Measurements from ENCODE around the gene HHAT.

HHAT gene

GRCh38 chr1:210516697-210517459 lies 188.2 kb downstream of the HHAT start:
- Mint-ChIP-seq H3K4me3 (no peak overlapping the region), H3K27me3 (no peaks in the 10 kb centered on the region), H3K36me3 (ENCODE audit: insufficient read depth) (no peaks in the 10 kb centered on the region), H3K4me1 (ENCODE audit: low read depth in 2 of 2) (no peaks in the 10 kb centered on the region), H3K27ac (no peak overlapping the region), H3K9me3 (peaks cover 0 to 2% of the 10 kb centered on the region in 2 donors)
- DNase-seq (no peak), ATAC-seq (replicated peaks) (no peak)

- H3K27ac Mint-ChIP-seq, result no peak overlapping the region
- ATAC-seq (replicated peaks) (no peak), DNase-seq (no peak)
- no peak overlapping the region for H3K4me3 Mint-ChIP-seq
- peaks cover 0 to 3% of the 10 kb centered on the region in 2 donors for H3K4me1 Mint-ChIP-seq (ENCODE audit: low read depth in 2 of 2)
- H3K27me3 Mint-ChIP-seq, result no peaks in the 10 kb centered on the region
- H3K9me3 Mint-ChIP-seq, result no peaks in the 10 kb centered on the region
- H3K36me3 Mint-ChIP-seq (ENCODE audit: insufficient read depth), result peaks cover 4% of the 10 kb centered on the region
Measured at GRCh38 chr1:210523830-210524229, 195.1 kb downstream of the HHAT start.

DNA sequence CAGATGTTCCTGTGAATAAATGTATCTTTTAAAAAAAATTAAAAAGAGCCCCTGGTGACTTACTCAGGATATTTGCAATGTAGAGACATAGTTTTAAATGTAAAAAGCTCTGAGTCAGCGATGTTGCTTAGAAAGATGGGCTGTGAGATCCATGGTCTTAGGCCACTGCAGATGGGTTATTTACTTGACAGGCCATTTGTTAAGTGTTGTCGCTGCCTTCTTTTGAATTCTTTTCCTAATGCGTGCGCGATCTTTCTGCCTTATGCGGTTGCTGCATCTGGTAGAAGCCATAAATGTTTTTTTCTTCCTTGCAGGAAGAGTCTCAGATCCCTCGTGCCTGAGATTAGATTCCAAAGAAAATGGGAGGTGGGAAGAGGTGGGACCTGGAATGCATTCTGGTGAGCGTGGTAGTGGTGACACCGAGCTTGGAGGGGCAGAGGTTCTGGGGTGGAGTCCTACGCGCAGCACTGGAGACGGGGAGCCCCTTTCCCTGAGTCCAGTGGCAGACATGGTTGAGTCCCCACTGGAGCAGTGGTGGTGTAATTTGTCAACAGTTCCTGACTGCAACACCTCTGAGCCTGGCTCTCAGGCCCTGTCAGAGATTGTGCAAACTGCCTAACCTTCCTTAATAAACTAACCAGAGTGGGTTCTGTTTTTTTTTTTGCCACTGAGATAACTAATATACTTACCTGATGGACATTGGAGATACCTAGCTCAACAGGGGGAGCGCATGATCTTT lies 197.2 kb downstream of the HHAT start:
- Mint-ChIP-seq H3K9me3 (no peaks in the 10 kb centered on the region), H3K36me3 (ENCODE audit: insufficient read depth) (peaks cover 4% of the 10 kb centered on the region), H3K4me3 (no peak overlapping the region), H3K27ac (no peak overlapping the region), H3K4me1 (ENCODE audit: low read depth in 2 of 2) (peaks cover 0 to 3% of the 10 kb centered on the region in 2 donors), H3K27me3 (no peaks in the 10 kb centered on the region)
- ATAC-seq (replicated peaks) (no peak), DNase-seq (no peak)

DNA sequence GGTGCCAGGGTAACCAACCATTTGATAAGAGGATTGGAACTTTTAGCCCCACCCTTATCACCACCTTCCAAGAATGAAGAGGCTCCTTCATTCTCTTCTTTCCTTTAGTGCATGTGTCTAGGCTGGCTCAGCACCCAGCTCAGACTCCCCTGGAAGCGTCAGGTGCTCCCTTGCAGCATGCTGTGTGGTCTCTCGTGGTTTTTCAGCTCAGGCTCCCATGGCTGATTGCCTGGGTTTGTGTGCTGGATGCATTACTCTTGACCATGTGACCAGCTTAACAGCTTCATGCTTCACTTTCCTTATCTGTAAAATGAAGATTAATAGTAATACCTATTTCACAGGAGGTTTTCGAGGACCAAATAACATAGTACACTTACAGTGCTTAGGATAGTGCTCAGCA lies 198.4 kb downstream of the HHAT start:
- Mint-ChIP-seq H3K27me3 (no peaks in the 10 kb centered on the region), H3K9me3 (no peaks in the 10 kb centered on the region)
- ATAC-seq (replicated peaks), result no peak

GRCh38 chr1:210531475-210532222 lies 202.9 kb downstream of the HHAT start:
- DNase-seq (no peak), ATAC-seq (replicated peaks) (no peak)
- Mint-ChIP-seq H3K36me3 (ENCODE audit: insufficient read depth) (no peaks in the 10 kb centered on the region), H3K27me3 (no peaks in the 10 kb centered on the region), H3K27ac (no peak overlapping the region), H3K4me3 (no peak overlapping the region), H3K9me3 (no peaks in the 10 kb centered on the region), H3K4me1 (ENCODE audit: low read depth in 2 of 2) (no peaks in the 10 kb centered on the region)

More for the DNA sequence above, 198.4 kb downstream of the HHAT start:
- no peak for DNase-seq
- Mint-ChIP-seq H3K27ac (no peak overlapping the region), H3K4me1 (ENCODE audit: low read depth in 2 of 2) (peaks cover 0 to 3% of the 10 kb centered on the region in 2 donors), H3K4me3 (no peak overlapping the region), H3K36me3 (ENCODE audit: insufficient read depth) (peaks cover 4% of the 10 kb centered on the region)

DNA sequence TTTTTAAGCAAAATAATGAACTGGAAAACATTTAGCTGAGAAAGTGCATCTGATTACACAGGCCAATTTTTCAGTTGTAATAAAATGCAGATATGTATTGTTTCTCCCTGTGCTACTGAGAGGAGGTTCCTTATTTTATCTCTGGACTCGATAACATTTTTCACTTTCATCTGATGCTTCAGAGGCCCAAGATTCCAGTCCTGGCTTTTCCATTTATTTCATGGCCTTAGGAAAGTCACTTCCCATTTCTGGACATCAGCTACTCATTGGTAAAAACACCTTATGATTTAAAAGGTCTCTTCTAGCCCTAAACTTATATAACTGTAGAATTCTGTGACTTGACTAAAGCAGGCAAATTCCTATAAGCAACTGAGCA lies 203.5 kb downstream of the HHAT start:
- Mint-ChIP-seq H3K36me3 (ENCODE audit: insufficient read depth) (no peaks in the 10 kb centered on the region), H3K4me1 (ENCODE audit: low read depth in 2 of 2) (no peaks in the 10 kb centered on the region), H3K27me3 (no peaks in the 10 kb centered on the region), H3K9me3 (no peaks in the 10 kb centered on the region), H3K27ac (no peak overlapping the region), H3K4me3 (no peak overlapping the region)
- DNase-seq (no peak), ATAC-seq (replicated peaks) (no peak)

DNA sequence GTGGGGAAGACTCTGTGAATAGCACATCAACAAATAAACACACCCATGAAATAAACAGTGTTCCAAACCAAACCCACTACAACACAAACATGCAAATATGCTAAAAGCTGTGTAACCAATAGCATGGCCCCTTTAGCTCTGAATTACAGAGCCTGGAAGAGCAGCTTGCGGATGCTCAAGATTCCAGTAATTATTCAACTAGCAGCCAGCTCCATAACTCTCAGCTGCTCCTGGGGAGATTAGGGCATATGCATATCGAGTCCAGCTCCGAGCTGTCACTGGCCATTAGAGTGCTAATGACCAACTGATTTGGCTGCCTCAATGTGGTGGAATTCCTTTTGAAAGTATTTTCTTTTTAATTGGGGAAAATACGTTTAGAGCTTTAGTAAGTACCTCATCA lies 207.1 kb downstream of the HHAT start:
- Mint-ChIP-seq H3K4me1 (ENCODE audit: low read depth in 2 of 2) (no peaks in the 10 kb centered on the region), H3K27ac (no peak overlapping the region), H3K4me3 (no peak overlapping the region), H3K9me3 (no peaks in the 10 kb centered on the region), H3K36me3 (ENCODE audit: insufficient read depth) (peaks cover 3% of the 10 kb centered on the region), H3K27me3 (no peaks in the 10 kb centered on the region)
- ATAC-seq (replicated peaks) (no peak), DNase-seq (no peak)

- H3K27me3 Mint-ChIP-seq, result no peaks in the 10 kb centered on the region
- H3K4me3 Mint-ChIP-seq, result no peak overlapping the region
- no peaks in the 10 kb centered on the region for H3K9me3 Mint-ChIP-seq
- H3K27ac Mint-ChIP-seq, result no peak overlapping the region
- H3K36me3 Mint-ChIP-seq (ENCODE audit: insufficient read depth), result peaks cover 3% of the 10 kb centered on the region
- DNase-seq (no peak), ATAC-seq (replicated peaks) (no peak)
- H3K4me1 Mint-ChIP-seq (ENCODE audit: low read depth in 2 of 2), result no peaks in the 10 kb centered on the region
Measured at GRCh38 chr1:210536254-210536961, 207.7 kb downstream of the HHAT start.

- Mint-ChIP-seq H3K36me3 (ENCODE audit: insufficient read depth) (peaks cover 3% of the 10 kb centered on the region), H3K27ac (no peak overlapping the region), H3K4me3 (no peak overlapping the region)
Measured at GRCh38 chr1:210540288-210540687, 211.6 kb downstream of the HHAT start.

GRCh38 chr1:210541680-210542358 lies 213.1 kb downstream of the HHAT start:
- Mint-ChIP-seq H3K9me3 (no peaks in the 10 kb centered on the region), H3K4me1 (ENCODE audit: low read depth in 2 of 2) (no peaks in the 10 kb centered on the region), H3K27ac (no peak overlapping the region), H3K4me3 (no peak overlapping the region), H3K27me3 (no peaks in the 10 kb centered on the region), H3K36me3 (ENCODE audit: insufficient read depth) (peaks cover 3% of the 10 kb centered on the region)
- DNase-seq, result no peak
- ATAC-seq (replicated peaks), result no peak

More at GRCh38 chr1:210540288-210540687, 211.6 kb downstream of the HHAT start:
- Mint-ChIP-seq H3K9me3 (no peaks in the 10 kb centered on the region), H3K27me3 (no peaks in the 10 kb centered on the region), H3K4me1 (ENCODE audit: low read depth in 2 of 2) (no peaks in the 10 kb centered on the region)
- ATAC-seq (replicated peaks) (no peak), DNase-seq (no peak)

DNA sequence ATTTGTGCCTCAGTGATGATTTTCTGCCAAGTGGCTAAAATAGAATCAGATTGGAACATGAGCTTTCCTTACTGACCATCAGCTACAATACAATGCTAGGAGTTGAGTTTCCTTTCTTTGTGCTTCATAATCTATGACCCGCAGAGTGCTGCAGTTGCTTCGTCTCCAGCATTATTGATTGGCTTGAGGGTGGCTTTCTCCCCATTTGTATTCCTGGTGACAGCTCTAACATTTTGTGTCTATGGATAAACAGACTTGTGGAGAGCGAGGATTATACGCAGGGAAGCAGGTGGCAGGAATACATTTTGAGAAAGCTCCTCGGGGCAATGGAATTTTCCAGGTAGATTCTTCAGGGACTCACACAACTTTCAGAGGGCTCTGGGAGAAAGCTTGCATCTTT lies 223.2 kb downstream of the HHAT start:
- Mint-ChIP-seq H3K27me3 (no peaks in the 10 kb centered on the region), H3K9me3 (no peaks in the 10 kb centered on the region), H3K4me1 (ENCODE audit: low read depth in 2 of 2) (peaks cover 0 to 3% of the 10 kb centered on the region in 2 donors), H3K36me3 (ENCODE audit: insufficient read depth) (no peaks in the 10 kb centered on the region), H3K4me3 (no peak overlapping the region), H3K27ac (no peak overlapping the region)
- no peak for ATAC-seq (replicated peaks)
- no peak for DNase-seq

DNA sequence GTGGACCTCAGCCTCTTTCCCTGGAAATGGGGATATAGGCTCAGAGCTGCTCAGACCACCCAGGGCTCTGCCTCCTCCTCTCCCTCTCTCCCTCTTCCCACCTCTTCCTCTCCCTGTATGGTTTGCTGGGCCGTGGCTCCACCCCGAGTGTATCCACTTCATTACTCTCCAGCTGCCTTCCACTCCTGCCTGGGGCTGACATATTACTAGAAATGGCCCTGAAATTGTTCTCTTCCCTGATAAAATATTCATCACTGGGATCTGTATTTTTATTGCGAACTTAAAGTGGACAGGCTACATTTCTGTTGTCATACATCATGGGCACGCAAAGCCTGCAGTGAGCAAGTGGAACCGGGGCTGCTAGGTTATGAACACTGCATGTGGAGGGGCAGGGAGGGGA lies 225.0 kb downstream of the HHAT start:
- no peak for DNase-seq
- peaks cover 0 to 5% of the 10 kb centered on the region in 2 donors for H3K4me1 Mint-ChIP-seq (ENCODE audit: low read depth in 2 of 2)
- no peak overlapping the region for H3K27ac Mint-ChIP-seq
- H3K36me3 Mint-ChIP-seq (ENCODE audit: insufficient read depth), result no peaks in the 10 kb centered on the region
- no peaks in the 10 kb centered on the region for H3K9me3 Mint-ChIP-seq
- H3K27me3 Mint-ChIP-seq, result no peaks in the 10 kb centered on the region
- no peak for ATAC-seq (replicated peaks)
- no peak overlapping the region for H3K4me3 Mint-ChIP-seq

DNA sequence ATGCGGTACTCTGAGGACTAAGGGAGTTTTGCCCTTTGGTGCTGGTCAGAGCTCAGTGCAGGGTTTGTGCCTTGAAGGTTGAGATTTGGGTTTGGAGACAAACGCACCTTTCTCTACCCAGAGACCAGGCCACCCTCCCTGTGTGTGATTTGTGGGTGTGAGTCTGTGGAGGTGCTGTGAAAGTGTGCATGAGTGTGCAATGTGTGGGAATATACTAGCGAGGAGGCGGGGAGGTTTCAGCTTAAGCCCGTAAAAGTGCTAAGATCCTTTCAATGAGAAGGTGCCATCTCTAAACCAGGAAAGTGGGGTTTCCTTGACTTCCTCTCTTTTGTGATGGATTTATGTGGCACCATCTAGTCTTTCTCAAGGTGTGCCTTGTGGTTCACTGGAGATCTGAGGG lies 225.7 kb downstream of the HHAT start:
- no peak for ATAC-seq (replicated peaks)
- no peak for DNase-seq

More for the DNA sequence above, 225.7 kb downstream of the HHAT start:
- Mint-ChIP-seq H3K27ac (no peak overlapping the region), H3K4me1 (ENCODE audit: low read depth in 2 of 2) (peaks cover 0 to 5% of the 10 kb centered on the region in 2 donors), H3K36me3 (ENCODE audit: insufficient read depth) (no peaks in the 10 kb centered on the region), H3K27me3 (no peaks in the 10 kb centered on the region), H3K4me3 (no peak overlapping the region), H3K9me3 (no peaks in the 10 kb centered on the region)

Data from effector memory CD8-positive, alpha-beta T cell (primary cell).